ENCODE results near the gene SZT2.
"Not testable (repeated sequence)": the region's sequence is repeated elsewhere in the genome, so short reads cannot be mapped to it uniquely, and the experiment has no call there.

SZT2 gene

DNA sequence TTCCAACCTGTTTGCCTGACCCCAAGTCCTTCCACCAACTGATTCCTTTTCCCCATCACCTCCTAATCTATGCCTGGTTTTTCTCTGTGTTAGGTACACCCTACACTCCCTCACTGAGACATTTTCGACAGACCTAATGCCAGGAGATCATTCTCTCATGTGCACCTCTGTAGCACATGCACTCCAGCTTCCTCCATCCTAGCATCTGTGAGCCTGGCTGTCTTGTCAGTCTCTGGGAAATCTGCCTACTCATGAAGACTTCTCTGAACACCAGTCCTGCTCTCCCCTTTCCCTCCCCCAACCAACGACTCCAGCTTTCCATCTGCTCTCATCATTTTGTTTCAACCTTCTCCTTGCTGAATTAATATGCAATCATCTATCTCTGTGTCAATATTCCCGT, 1.1 kb upstream of the SZT2 start:
- DNase-seq (ENCODE audit: low read depth): no peak

DNA sequence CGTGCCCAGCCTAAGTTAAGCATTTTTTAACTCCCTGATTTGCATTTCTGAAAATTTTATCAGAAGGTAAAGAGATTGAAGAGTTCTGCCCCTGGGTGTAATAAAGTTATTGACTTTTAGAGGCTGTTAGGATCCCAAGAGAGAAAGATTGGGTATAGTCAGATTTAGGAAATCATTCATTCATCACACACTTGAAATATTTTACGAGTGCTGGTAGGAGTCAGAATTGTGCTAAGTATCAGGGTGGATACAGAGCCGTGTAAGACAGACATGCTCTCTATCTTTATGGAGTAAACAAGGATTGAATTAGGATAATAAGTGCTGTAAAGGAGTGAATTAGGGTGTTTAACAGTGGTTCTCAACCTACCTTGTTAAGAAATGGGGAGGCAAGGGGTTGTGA, 3.0 kb downstream of the SZT2 start:
- no peak for DNase-seq (ENCODE audit: low read depth)

GRCh38 chr1:43395523-43395922, 5.8 kb downstream of the SZT2 start:
- no peak for DNase-seq (ENCODE audit: low read depth)

DNA sequence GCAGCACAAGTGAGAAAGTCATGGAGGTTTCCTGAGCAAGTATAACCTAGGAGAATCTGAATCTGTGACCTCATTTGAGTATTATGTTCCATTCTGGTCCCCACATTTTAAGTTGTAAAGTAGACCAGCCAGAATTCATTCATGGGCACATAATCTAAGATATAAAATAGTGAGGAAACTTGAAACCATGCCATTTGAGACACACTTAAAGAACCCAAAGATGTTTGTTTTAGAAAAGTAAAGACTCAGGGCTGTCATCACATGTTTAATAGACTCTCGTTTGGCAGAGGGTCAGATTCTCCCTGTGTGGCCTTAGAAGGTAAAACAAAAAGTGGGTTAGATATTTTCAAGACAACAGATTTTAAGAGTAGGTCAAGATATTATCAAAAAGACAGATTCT, 6.4 kb downstream of the SZT2 start:
- no peak for DNase-seq (ENCODE audit: low read depth)

DNA sequence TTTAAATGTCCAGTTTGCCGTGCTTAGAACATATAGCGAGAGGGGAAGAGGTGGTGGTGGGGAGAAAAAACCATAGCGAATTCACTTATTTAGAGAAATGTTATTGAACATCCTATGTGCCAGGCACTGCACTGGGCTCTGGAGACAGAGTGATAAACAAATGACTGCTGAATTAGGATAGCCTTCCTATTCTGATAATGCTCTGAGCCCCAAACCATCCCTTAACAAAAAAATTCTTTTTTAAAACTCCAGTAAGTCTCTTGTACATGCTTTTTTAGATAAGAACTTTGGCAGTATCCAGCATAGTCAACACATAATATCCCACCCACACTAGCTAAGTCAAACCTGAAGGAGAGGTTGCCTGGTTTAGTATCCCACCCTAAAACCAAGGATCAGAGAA, 8.5 kb downstream of the SZT2 start:
- DNase-seq (ENCODE audit: low read depth): no peak

- DNase-seq (ENCODE audit: low read depth): not testable (repeated sequence)
These were observed 10.7 kb downstream of the SZT2 start for GRCh38 chr1:43400441-43400840.

DNA sequence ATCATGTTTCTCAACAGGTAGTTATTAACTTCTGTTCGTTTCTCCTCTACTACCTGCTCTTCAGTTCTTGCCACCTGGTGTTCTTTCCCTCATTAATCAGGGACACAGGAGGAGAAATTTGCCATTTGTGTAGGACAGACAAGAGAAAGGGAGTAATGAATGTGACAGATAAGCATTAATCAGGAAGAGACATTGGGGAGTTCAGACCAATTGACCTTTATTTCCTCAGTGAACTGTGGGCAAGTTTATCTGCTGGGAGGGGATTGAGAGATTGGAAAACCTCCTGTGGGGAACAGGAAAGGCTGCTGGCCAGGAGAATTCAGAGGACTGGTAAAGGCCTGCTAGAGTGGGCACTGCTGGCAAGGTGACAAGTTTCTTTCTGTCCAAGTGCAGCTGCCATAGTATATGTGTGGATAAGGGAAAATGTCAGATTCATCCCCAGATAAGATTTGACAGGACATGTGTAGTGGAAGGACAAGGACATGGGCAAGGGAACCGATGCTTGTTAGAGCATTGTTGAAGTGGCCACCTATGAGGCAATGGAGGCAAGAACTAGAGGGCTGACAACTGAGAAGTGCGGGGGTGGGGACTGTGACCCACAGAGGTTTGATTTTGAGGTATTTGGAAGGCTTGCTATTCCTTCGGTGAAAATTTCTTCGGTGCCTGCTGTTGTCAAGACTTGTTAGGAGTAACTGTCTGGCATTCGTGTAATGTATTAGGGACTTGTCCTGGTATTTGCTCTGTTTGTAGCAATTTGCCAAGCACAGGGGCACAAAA, 12.6 kb downstream of the SZT2 start:
- no peak for DNase-seq (ENCODE audit: low read depth)

GRCh38 chr1:43404353-43404752, 14.7 kb downstream of the SZT2 start:
- DNase-seq (ENCODE audit: low read depth): no peak

DNA sequence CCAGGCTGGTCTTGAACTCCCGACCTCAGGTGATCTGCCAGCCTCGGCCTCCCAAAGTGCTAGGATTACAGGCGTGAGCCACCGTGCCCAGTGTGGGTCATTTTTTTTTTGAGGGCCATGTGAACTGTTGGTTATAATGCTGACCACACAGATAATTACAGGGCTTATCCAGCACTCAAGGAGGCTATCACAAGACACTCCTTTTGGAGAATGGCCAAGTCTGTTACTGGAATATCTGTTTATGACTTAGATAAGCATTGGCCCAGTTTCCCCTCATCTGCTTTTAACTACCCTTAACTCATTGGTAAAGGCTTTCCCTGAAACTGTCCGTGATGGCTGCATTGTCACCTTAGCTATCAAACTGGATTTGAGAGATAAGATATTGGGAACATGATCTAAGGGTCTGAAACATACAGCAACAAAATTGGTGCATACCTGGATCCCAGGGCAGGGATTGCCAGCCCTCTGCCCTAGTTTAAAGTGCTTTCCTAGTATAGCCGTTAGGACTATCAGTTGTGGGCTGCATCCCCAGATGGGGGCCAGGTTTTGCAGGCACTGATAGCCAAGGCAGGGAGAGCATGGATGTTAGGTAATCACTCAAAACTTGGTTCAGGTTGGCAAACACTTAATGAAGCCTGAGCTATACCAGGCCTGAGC, 15.6 kb downstream of the SZT2 start:
- no peak for DNase-seq (ENCODE audit: low read depth)

GRCh38 chr1:43405876-43406234, 16.2 kb downstream of the SZT2 start:
- DNase-seq (ENCODE audit: low read depth): no peak

DNA sequence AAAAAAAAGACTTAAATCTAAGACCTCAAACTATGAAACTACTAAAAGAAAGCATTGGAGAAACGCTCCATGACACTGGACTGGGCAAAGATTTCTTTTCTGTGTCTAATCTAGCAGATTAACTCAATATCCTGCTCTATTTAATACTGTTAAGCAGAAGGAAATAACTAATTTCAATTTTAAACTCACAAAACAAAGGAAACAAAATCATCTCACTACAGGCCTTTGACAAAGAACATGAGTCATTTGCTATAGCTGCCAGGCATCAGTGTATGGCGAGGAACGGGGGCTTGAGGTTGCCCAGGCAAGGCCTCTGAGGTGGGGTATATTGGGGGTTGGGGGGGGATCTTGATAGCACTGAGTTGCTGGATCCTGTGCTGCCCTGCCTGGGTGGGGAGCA, 20.9 kb downstream of the SZT2 start:
- DNase-seq (ENCODE audit: low read depth): no peak

DNA sequence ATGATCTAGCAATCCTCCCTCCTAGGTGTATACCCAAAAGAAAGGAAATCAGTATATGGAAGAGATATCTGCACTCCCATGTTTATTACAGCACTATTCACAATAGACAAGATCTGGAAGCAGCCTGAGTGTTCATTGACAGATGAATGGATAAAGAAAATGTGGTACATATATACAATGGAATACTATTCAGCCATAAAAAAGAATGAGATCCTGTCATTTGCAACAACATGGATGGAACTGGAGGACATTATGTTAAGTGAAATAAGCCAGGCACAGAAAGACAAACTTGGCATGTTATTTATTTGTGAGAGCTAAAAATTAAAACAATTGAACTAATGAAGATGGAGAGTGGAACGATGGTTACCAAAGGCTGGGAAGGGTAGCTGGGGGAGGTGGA, 23.7 kb downstream of the SZT2 start:
- DNase-seq (ENCODE audit: low read depth): not testable (repeated sequence)

- DNase-seq (ENCODE audit: low read depth): peak; percentile 28
These were observed 25.0 kb downstream of the SZT2 start for GRCh38 chr1:43414634-43415223.

DNA sequence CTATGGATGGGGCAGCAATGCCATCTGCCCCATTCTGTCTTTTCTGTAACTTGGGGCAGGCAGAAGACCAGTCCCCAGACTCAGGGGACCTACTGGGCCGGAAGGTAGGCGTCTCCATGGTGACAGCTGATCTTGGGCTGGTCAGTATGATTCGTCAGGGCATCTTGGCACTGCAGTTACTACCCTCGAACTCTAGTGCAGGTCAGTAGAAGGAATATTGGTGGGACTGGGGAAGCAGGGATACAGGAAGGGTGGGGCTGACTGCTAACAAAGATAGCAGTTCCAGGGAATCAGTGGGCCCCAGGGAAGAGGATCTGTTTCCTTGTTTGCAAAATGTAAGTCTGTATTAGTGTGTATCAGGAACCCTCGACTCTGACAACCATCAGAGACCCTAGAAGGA, 26.2 kb downstream of the SZT2 start:
- DNase-seq (ENCODE audit: low read depth): no peak

GRCh38 chr1:43418858-43419257, 29.2 kb downstream of the SZT2 start:
- DNase-seq (ENCODE audit: low read depth): no peak

GRCh38 chr1:43419627-43420425, 30.1 kb downstream of the SZT2 start:
- no peak for DNase-seq (ENCODE audit: low read depth)

DNA sequence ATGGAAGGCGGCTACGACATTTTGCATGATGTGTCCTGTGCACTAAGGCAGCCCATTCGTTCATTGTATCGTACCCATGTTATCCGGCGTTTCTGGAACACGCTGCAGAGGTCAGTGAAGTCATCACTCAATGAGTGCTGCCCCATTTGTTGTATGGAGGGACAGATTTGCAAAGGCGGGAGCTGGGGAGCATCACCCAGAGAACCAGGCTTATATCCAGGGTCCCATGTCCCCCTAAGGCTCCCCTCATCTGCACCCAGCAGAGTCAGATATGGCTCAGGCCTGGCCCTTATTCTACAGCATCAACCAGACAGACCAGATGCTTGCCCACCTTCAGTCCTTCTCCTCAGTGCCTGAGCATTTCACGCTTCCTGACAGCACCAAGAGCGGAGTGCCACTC, 31.2 kb downstream of the SZT2 start:
- no peak for DNase-seq (ENCODE audit: low read depth)

DNA sequence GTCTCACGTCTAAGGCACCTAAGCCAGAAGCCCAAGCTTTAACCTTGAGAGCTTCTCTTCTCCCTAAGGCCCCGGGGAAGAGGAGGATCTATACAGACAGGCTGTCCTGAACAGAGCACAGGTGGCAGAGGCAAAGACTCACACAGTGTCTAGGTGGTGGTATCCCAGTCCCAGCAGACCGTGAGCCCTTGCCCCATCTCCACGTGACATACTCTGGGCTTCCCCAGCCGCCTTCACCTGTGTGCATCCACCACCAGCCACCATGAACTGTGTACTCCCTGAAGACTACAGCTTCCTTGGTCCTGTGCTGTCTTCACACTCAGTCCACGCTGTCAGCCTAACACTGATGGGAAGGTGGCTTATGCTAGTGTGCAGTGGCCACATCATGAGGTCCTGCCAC, 31.7 kb downstream of the SZT2 start:
- no peak for DNase-seq (ENCODE audit: low read depth)

GRCh38 chr1:43421976-43422750, 32.5 kb downstream of the SZT2 start:
- no peak for DNase-seq (ENCODE audit: low read depth)

DNA sequence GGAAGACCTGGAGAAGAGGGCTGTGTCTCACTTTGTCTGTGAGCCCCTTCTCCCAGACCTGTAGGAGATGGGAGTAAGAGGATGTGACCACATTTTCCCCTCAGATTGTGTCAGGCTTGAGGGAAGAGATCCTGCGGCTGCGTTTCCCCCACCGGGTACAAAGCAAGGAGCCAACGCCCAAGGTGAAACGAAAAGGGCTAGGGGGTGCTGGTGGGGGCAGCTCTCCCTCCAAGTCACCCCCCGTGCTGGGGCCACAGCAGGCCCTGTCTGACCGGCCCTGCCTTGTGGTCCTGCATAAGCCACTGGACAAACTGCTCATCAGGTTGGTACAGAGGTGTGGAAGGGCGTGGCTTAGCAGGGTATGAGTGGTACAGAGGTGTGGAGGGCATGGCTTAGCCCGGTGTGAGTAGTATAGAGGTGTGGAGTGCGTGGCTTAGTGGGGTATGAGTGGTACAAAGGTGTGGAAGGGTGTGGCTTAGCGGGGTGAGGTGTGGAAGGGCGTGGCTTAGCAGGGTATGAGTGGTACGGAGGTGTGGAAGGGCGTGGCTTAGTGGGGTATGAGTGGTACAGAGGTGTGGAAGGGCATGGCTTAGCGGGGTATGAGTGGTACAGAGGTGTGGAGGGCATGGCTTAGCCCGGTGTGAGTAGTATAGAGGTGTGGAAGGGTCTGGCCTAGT, 33.4 kb downstream of the SZT2 start:
- no peak for DNase-seq (ENCODE audit: low read depth)

All from stimulated activated CD8-positive, alpha-beta memory T cell treated with anti-CD3 and anti-CD28 coated beads, Interleukin-12 subunit alpha, Interleukin-12 subunit beta, amount 100 ng/mL, for 4 hours (primary cell).